RWPE2 (cell line): ENCODE data around the gene SLC5A5.
A peak's percentile ranks its signal among the peaks of the same experiment; 100 is the strongest.

Experiments used
- ATAC-seq: fragments of 200-7000 bp; cut with Tn5 transposase; 3 replicates; pipeline ENCODE4 v1.9.1; 2021; ENCODE audit warnings: low read depth
- DNase-seq: peaks from one replicate; pipeline ENCODE4 v3.0.0-alpha.2; 2020; ENCODE audit warnings: low spot score
- H3K27ac ChIP-seq: fragments of 450-650 bp; 2 replicates; pipeline ENCODE4 v1.5.1; 2017; ENCODE audit warnings: mild to moderate bottlenecking; ENCODE audit not compliant: poor library complexity, severe bottlenecking
- H3K27me3 ChIP-seq: fragments of 250-450 bp; sonication (Bioruptor Pico); 2 replicates; pipeline ENCODE4 v1.5.1; 2021; ENCODE audit warnings: mild to moderate bottlenecking, moderate library complexity; ENCODE audit not compliant: insufficient read depth, poor library complexity, severe bottlenecking
- H3K36me3 ChIP-seq: fragments of 250-450 bp; sonication (Bioruptor Pico); 2 replicates; pipeline ENCODE4 v1.5.1; 2020; ENCODE audit warnings: low read depth, mild to moderate bottlenecking, moderate library complexity
- H3K4me1 ChIP-seq: fragments of 250-450 bp; sonication (Bioruptor Pico); 2 replicates; pipeline ENCODE4 v1.5.1; 2021; ENCODE audit warnings: mild to moderate bottlenecking, moderate library complexity; ENCODE audit not compliant: insufficient read depth, poor library complexity, severe bottlenecking
- H3K4me3 ChIP-seq: fragments of 250-450 bp; sonication (Bioruptor Pico); 2 replicates; pipeline ENCODE4 v1.5.1; 2021; ENCODE audit warnings: mild to moderate bottlenecking, moderate library complexity; ENCODE audit not compliant: severe bottlenecking
- H3K9me3 ChIP-seq: fragments of 250-450 bp; sonication (Bioruptor Pico); 2 replicates; pipeline ENCODE4 v1.5.1; 2021; ENCODE audit warnings: mild to moderate bottlenecking, moderate library complexity; ENCODE audit not compliant: severe bottlenecking
- TF ChIP-seq, protein P1 (sequence below): fragments of 450-650 bp; IDR thresholded peaks from one replicate; pipeline ENCODE4 v1.5.1; 2017; ENCODE audit warnings: mild to moderate bottlenecking, moderate library complexity; ENCODE audit not compliant: poor library complexity, severe bottlenecking

SLC5A5 gene

DNA sequence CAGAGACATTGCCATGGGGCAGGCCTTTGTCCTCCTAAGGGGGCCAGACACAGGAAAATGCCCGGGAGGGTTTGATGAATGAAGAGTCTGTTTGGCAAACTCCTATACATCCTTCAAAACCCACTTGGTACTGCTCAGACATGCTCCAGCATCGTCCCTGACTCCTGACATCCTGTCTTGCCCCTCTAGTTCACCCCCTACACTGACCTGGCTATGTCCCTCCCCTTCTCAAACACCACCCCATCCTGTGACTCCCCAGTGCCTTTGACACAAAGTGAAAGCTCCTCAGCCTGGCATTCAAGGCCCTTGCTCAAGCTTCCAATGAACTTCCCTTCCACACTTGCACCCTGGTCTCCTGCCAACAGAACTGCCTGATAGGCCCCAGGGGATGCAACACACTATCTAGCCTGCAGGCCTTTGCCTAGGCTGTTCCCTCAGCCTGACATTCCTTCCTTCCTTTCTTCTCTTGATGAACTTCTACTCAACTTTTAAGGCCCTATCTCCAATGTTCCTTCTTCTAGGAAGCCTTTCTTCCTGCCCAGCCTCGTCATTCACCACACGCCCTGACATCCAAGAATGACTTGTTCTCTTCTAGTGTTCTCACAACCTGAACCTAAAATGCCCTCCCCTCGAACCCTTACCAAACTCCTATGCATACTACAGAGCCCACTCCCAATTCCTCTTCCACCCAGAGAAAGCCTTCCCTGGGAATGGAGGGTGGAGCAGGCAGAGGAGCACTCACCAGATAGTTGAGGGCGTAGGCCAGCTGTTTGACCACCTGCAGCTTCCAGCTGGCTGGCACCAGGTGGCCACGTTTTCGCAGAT, 36.4 kb upstream of the SLC5A5 start:
- TF ChIP-seq, protein P1, sequence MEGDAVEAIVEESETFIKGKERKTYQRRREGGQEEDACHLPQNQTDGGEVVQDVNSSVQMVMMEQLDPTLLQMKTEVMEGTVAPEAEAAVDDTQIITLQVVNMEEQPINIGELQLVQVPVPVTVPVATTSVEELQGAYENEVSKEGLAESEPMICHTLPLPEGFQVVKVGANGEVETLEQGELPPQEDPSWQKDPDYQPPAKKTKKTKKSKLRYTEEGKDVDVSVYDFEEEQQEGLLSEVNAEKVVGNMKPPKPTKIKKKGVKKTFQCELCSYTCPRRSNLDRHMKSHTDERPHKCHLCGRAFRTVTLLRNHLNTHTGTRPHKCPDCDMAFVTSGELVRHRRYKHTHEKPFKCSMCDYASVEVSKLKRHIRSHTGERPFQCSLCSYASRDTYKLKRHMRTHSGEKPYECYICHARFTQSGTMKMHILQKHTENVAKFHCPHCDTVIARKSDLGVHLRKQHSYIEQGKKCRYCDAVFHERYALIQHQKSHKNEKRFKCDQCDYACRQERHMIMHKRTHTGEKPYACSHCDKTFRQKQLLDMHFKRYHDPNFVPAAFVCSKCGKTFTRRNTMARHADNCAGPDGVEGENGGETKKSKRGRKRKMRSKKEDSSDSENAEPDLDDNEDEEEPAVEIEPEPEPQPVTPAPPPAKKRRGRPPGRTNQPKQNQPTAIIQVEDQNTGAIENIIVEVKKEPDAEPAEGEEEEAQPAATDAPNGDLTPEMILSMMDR = no peak
- no peak for DNase-seq
- Histone ChIP-seq H3K27me3 (no peaks in the 10 kb centered on the region), H3K9me3 (no peaks in the 10 kb centered on the region), H3K27ac (no peak overlapping the region), H3K4me1 (no peaks in the 10 kb centered on the region), H3K4me3 (no peak overlapping the region), H3K36me3 (no peaks in the 10 kb centered on the region)
- no peak for ATAC-seq

DNA sequence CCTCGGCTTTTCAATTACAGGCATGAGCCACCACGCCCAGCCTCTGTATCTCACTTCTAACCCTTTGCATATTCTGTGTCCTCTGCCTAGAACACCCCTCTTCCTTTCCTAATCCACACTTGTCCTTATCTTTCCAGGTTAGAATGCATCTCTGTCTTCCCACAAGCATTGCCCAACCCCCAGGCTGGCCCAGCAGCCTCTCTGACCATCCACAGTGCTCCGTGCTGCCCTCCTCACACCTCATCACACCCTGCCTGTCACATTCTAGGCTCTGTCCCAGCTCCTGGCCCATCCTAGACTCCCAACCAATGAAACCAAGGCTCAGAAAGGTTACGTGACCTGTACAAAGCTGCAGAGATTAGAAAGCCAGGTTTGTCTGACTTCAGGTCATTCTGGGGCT, 35.2 kb upstream of the SLC5A5 start:
- Histone ChIP-seq H3K27ac (no peak overlapping the region), H3K4me3 (no peak overlapping the region), H3K4me1 (no peaks in the 10 kb centered on the region), H3K9me3 (no peaks in the 10 kb centered on the region), H3K36me3 (no peaks in the 10 kb centered on the region), H3K27me3 (no peaks in the 10 kb centered on the region)
- DNase-seq = no peak
- ATAC-seq = no peak
- TF ChIP-seq, protein P1 = no peak

DNA sequence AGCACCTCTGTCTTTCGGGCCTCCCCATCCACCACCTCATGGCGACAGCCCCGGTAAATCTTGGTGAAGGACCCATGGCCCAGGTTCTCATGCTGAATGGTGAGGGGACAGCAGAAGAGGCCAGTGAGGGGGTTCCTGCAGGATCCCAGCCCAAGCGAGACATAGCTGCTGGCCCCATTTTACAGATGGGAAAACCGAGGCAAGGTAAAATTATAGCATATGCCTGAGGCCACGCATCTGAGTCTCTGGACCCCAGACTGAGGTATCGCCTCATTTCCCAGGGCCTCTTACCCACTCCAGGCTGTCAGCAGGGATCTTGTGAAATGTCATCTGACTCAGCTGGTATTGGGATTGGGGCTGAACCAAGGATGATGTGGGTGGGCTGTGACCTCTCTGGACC, 33.8 kb upstream of the SLC5A5 start:
- ATAC-seq (no peak), DNase-seq (no peak)
- no peaks in the 10 kb centered on the region for H3K9me3 ChIP-seq
- H3K36me3 ChIP-seq = no peaks in the 10 kb centered on the region
- H3K27me3 ChIP-seq = no peaks in the 10 kb centered on the region
- no peaks in the 10 kb centered on the region for H3K4me1 ChIP-seq
- TF ChIP-seq, protein P1 = no peak
- H3K4me3 ChIP-seq = no peak overlapping the region
- H3K27ac ChIP-seq = no peak overlapping the region

DNA sequence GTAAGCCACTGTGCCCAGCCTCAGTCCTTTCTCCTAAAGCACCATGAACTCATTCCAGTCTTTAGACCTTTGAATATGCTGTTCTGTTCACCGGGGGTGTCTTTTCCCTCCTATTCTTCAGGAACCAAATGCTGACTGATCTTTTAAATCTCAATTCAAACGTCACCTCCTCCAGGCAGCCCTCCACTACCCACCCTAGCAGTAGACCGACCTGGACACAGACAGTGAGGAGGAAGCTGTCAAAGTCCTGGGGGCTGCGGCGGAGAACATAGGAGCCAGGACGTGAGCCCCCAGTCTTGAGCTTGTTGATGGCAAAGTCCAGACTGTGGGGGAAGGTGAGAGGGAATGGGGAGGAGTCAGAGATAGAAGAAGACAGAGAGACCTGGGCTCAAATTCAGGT, 31.7 kb upstream of the SLC5A5 start:
- Histone ChIP-seq H3K4me3 (no peak overlapping the region), H3K36me3 (no peaks in the 10 kb centered on the region), H3K27me3 (no peaks in the 10 kb centered on the region), H3K9me3 (no peaks in the 10 kb centered on the region), H3K4me1 (no peaks in the 10 kb centered on the region), H3K27ac (no peak overlapping the region)
- ATAC-seq (no peak), DNase-seq (no peak)
- TF ChIP-seq, protein P1 = no peak

DNA sequence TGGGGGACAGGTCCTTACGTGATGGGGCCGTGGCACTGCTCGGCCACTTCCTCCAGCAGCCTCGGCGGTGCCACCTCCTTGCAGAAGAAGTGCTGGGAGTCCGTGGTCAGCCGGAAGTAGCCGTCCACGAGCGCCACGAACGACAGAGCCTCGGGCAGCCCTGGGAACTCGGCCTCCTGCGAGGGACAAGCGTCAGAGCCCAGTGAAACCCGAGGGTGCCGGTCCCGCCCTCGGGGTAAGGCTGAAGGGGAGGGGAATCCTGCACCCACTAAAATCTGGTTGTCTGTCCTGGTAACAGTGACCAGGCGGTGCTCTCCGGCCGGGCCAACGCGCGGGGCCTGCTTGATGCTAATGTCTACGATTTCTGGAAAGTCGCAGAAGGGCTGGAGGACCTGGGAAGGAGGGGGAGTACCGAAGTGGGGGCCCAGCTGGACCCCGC, 30.4 kb upstream of the SLC5A5 start:
- peak; percentile 33 for ATAC-seq
- no peaks in the 10 kb centered on the region for H3K27me3 ChIP-seq
- TF ChIP-seq, protein P1 = no peak
- no peaks in the 10 kb centered on the region for H3K9me3 ChIP-seq
- no peaks in the 10 kb centered on the region for H3K4me1 ChIP-seq
- DNase-seq = no peak
- no peaks in the 10 kb centered on the region for H3K36me3 ChIP-seq
- H3K4me3 ChIP-seq = peak overlapping the region; percentile 48
- no peak overlapping the region for H3K27ac ChIP-seq
